GM12874 (cell line): ENCODE measurements around the gene DTNBP1.

ENCODE experiments used
- TF ChIP-seq, protein P1 (sequence below): IDR thresholded peaks from 2 replicates; pipeline ENCODE4 v1.5.1; 2011; ENCODE audit warnings: low read depth, mild to moderate bottlenecking, control low read depth, low read length, moderate library complexity; ENCODE audit not compliant: insufficient read depth

Gene DTNBP1

DNA sequence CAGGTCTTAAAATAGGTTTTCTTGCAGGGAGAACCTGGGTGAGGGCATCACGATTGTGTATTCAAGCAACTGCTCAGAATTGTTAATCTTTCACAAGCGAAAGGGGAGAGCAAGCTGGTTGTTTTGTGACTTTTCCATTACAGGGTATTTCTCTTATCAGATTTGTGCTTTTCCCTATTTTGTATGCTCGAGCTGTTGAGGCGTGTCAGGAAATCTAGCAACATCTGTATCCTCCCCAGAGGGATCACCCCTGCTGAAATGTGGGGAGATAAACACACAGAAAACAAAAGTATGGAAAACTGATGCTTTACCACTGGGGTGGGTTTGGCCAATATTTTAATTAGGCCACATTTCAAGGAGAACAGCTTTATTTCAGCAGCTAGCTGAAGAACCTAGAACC is 187.0 kb downstream of the DTNBP1 start:
- TF ChIP-seq, protein P1, sequence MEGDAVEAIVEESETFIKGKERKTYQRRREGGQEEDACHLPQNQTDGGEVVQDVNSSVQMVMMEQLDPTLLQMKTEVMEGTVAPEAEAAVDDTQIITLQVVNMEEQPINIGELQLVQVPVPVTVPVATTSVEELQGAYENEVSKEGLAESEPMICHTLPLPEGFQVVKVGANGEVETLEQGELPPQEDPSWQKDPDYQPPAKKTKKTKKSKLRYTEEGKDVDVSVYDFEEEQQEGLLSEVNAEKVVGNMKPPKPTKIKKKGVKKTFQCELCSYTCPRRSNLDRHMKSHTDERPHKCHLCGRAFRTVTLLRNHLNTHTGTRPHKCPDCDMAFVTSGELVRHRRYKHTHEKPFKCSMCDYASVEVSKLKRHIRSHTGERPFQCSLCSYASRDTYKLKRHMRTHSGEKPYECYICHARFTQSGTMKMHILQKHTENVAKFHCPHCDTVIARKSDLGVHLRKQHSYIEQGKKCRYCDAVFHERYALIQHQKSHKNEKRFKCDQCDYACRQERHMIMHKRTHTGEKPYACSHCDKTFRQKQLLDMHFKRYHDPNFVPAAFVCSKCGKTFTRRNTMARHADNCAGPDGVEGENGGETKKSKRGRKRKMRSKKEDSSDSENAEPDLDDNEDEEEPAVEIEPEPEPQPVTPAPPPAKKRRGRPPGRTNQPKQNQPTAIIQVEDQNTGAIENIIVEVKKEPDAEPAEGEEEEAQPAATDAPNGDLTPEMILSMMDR: no peak

DNA sequence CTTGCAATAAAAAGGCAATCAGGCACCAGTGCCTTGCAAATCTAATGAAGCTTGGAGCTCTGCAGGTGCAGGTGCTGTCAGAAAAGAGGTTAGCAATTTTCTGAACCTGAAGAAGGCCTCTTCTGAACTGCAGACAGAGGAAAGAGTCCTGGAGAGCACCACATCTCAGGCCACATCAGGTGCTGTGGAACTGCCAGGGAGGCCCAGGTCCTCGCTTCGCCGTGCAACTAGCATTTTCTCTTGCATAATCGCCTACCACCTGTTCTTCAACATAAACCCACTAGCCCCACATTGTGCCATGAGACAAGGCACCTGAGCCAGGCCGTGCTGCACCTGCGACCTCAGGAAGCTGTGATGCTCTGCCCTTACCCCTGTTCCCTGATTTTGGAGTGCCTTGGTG is 187.6 kb downstream of the DTNBP1 start:
- TF ChIP-seq, protein P1: no peak

GRCh38 chr6:15474196-15474595 is 188.6 kb downstream of the DTNBP1 start:
- TF ChIP-seq, protein P1: no peak

DNA sequence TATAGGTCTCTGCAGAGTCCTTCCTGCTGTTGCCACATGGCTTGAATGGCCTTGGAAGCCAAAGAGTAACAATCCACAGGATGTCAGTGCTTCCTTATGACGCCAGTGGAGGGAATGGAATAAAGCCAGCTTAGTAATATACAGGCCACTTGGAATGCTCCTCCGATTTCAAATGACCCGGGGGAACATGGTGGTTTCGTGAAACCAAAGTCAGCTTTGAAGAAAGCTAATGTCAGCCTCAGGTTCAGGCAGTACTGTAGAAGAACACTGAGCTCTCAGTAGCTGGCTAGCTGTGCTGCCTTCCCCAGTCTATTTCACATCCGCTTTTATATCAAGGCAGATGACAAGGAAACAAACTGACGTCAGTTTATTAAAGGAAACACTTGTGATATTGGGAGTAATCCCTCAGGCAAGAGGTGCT is 189.1 kb downstream of the DTNBP1 start:
- TF ChIP-seq, protein P1: no peak

DNA sequence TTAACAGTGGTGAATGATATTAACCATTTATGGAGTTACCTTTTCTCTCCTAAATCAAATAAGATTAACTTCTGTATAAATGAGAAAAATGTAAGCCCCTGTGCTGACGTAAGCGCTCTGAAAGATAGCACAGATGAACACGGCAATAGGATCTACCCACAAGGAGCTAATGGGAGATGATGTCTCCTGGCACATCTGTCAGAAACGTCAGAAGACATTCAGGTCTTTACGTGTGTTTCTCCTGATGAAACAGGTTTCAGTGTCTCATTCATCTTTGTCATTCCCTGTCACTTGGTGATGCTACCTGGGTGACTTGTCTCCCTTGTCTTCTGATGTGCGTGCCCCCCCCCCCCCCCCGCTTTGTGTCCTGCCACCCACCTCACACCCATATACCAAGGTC is 189.7 kb downstream of the DTNBP1 start:
- TF ChIP-seq, protein P1: no peak
